ENCODE measurements around the gene CD34. TPM values are rescaled to one million over a fixed set of nuclear protein-coding genes. Genes with fewer than 3 reads are reported as not detected.
"Not testable (repeated sequence)": the region's sequence is repeated elsewhere in the genome, so short reads cannot be mapped to it uniquely, and the experiment has no call there.

The CD34 gene
- total RNA-seq, 1 donor from 2014 or later = 4.3 TPM

DNA sequence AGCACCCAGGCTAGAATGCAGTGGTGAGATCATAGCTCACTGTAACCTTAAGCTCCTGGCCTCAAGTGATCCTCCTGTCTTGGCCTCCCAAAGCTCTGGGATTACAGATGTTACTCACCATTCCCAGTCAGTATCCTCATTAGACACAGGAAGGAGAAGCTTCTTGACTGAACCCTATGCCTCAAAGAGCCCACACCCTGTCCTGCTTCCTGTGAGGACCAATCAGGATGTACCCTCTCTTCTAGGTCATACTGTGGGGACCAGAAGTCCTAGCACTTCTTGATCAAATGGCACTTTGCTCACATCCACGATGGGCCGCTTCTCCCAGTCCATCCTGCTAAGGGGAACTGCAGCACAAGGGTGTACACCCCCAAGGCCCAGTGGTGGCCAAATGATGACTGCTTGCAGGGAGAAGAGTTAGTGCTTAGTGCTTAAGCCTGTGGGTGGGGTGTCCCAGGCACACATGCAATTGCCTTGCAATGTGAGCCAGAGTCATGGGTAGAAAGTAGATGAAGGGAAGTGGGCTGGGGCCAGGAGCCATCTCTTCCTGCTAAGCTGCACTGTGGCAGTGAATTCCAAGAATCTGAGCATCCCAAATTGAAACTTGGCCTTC is 9.8 kb downstream of the CD34 start:
- DNase-seq (ENCODE audit: low read depth) = no peak

DNA sequence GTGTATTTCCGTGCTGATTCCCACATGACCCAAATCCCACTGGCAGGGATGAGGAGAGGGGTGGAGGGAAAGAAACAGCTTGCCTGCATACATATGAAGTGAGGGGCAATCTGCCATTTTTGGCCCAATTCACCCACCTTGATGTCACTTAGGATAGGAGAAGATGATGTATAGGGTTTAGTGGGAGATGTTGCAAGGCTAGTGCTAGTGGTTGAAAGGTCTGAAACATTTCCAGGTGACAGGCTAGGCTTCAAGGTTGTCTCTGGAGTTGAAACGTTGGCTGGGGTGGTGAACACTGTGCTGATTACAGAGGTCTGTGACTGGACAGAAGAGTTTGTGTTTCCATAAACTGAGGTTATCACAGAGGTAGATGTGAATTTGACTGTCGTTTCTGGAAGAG is 12.1 kb downstream of the CD34 start:
- DNase-seq (ENCODE audit: low read depth) = no peak

DNA sequence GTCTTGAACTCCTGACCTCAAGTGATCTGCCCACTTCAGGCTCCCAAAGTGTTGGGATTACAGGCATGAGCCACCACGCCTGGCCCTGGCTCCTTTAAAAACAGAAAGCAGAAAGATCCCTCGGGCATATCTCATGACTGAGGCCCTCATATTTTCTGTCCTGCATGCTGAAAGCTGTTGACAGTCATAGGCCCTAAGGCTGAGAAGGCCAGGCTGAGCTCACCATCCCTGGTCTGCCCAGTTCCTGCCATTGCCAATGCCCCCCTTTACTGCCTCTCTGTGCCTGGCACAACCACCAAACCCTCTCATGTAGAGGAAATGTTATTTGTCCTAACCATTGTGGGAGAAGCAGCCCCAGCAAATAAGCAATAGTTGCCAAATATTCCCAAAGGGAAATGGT is 12.7 kb downstream of the CD34 start:
- no peak for DNase-seq (ENCODE audit: low read depth)

DNA sequence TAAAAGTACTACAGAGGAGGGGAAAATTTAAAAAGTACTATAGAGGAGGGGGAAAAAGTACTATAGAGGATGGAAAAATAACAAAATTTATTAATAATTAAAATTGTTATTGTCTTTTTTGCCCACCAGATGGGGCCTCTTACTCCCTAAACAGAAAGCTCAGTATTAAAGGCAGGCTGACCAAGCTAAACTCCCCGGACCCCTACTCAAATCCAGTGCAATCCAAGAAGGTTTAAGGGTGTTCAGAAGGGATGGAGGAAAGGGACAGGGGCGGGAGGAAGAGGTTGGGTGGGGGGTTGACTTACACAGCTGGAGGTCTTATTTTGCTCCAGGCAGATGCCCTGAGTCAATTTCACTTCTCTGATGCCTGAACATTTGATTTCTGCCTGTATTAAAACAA is 13.7 kb downstream of the CD34 start:
- DNase-seq (ENCODE audit: low read depth) = peak; percentile 33

DNA sequence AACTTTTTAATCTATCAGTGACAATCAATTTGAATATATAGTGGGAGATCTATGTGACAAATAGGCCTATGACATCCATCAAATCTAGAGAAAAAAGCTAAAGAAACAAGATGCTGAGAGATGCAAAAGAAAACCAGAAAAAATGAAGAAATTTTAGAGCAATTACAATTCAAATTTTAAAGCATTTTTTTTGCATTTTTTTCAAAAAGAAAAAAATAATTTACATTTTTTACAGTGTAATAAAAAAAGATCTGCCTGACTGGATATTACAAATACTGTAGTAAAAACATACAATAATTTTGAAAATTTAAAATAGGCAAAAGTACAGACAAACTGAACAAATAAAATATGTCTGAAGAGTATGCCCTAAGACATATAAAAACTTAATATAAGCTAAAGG is 14.4 kb downstream of the CD34 start:
- DNase-seq (ENCODE audit: low read depth) = no peak

DNA sequence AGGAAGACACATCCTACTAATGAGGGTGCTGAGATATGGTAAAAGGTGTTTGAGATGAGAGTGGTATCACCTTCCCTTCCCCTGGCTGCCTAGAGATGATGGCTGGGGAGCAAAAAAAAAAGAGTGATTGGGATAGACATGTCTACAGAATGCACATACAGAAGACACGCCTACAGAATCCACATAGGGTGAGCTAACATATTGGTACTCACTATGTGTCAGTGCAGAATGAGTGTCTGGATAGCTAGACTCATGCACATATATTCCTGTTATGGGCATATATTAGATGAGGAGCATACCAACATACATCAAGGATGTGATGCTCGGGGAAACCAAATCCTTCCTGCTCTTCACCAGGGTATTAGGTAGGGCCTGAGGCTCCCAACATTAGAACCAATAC is 16.2 kb downstream of the CD34 start:
- DNase-seq (ENCODE audit: low read depth) = no peak

DNA sequence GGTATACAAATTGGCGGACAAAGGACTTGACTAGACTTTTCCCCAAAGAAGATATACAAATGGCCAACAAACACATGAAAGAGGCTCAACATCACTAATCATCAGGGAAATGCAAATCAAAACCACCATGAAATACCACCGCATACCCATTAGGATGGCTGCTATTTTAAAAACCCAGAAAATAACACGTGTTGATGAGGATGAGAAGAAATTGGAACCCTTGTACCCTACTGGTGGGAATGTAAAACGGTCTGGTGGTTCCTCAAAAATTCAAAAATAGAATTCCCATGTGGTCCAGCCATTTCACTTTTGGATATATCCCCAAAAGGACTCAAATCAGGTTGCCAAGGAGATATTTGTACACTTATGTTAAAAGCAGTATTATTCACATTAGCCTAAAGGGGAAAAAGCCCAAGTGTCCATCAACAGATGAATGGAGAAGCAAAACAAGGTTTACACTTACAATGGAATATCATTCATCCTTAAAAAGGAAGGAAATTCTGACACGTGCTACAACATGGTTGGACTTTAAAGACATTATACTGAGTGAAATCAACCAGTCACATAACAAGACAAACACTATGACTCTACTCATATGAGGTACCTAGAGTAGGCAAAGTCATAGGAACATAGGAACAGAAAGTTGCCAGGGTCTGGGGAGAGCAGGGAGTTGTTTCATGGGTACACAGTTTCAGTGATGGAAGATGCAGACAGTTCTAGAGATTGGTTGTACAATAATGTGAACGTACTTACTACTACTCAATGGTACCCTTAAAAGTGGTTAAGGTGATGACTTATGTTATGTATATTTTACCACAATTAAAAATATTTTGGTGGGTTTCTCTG is 17.0 kb downstream of the CD34 start:
- DNase-seq (ENCODE audit: low read depth) = peak; percentile 75

DNA sequence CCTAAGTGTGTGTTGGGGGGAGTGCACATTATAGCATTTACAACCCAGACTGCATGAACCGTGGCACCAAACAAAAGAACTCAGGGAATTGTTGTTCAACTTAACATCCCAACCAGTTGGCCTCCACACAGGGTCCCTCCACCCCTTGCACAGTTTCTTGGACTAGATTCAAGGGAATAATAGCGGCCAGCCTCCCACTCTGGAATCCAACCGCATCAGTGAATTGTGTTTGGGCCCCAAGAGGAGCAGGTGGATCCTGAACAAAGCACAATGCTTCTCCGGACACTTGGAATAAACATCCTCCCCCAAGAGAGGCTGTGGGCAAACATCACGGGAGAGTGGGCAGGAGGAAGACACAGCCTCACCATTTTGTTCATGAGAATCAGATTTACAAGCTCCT is 18.2 kb downstream of the CD34 start:
- DNase-seq (ENCODE audit: low read depth) = peak; percentile 92

DNA sequence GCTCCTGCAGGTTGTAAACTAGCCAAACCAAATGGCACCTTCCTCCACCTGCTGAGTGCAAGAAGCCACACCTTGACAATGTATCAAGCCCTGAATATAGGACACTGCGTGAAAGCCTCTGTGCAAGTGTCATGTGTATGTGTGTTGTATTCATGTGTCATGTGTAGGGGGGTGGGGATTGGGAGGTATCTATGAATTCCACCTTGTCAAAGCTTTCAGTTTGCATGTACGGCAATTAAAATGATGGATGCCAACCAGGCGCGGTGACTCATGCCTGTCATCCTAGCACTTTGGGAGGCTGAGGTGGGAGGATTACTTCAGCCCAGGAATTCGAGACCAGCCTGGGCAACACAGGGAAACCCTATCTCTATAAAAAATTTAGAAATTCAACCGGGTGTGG is 19.8 kb downstream of the CD34 start:
- DNase-seq (ENCODE audit: low read depth) = peak; percentile 57

DNA sequence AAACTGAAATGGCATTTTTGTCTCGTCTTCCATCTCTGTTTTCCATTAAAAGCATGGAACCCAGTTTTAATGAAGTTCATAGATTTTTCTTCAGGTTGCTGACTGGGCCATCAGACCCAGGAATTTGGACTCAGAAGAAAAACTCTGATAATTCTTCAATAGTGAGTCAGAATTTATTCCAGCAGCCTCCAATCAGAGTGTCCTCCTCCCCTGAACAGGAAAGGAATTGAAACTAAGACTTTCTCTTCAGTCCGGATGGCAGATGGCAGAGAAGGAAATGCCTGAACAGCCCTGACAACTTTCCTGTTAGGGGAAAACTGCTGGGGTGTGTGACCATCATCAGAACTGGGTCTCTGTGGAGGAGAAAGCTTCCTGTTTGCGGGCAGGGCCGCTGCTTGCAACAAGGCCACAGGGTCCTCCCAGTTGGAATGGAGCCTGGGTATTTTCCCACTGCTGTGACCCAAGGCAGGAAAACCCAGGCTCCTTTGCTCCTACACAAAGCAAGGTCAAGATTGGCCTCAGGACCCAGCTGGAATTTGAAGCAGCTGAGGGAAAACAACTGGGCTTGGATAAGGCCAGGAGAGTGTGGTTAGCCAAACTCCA is 20.7 kb downstream of the CD34 start:
- DNase-seq (ENCODE audit: low read depth) = peak; percentile 99

DNA sequence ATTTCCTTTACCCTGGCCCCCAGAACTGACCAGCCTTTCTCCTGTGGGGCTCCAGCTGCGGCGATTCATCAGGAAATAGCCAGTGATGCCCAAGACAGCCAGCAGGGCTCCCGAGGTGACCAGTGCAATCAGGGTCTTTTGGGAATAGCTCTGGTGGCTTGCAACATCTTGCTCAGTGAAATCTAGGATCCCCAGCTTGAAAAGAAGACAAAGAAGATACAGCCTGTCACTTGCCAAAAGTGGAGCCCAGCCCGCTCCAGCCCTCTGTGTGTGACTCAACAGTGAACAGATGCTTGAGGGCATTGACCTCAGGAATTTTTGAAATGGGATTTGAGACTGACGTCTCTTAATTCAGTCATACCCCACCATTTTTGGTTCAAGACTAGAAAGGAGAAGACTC is 22.3 kb downstream of the CD34 start:
- DNase-seq (ENCODE audit: low read depth) = peak; percentile 97

DNA sequence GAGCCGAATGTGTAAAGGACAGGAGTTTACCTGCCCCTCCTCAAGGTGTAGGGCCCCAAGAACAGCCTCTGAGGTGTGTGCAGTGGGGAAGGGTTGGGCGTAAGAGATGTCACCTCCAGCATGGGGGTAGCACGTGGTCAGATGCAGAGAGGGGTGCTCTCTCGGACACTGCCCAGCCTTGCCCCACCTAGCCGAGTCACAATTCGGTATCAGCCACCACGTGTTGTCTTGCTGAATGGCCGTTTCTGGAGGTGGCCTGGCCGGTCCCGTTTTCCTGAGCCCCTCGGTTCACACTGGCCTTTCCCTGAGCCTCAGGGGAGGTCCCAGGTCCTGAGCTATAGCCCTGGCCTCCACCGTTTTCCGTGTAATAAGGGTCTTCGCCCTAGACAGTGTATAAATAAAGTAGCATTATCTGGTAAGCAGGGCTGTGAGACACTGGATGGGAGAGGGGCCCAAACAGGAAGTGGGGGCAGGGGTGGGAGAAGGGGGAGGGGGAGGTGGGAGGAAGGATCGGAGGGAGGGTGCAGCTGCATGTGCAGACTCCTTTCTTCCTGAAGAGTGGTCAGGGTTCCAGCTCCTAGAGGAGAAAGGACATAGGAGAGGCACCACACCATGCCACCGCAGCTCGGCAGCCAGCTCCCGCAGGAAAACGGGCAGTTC is 23.3 kb downstream of the CD34 start:
- DNase-seq (ENCODE audit: low read depth) = peak; percentile 41

DNA sequence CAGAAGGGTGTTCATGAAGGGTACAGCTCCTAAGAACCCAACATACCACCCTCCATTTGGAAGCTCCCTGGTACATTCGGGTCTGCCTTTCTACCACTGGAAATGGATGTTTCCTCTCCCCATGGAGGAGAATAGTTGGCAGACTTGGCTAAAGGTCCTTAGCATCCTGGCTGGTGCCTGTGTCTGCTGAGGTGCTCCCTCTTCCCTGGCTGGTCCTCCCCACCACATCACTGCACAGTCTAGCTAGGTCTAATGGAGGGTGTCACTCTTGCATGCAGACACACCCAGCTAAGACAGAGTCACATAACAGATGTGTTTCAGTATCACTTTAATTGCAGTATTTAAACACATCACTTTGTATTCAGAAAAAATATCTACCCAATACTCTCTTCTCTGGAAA is 24.7 kb downstream of the CD34 start:
- no peak for DNase-seq (ENCODE audit: low read depth)

DNA sequence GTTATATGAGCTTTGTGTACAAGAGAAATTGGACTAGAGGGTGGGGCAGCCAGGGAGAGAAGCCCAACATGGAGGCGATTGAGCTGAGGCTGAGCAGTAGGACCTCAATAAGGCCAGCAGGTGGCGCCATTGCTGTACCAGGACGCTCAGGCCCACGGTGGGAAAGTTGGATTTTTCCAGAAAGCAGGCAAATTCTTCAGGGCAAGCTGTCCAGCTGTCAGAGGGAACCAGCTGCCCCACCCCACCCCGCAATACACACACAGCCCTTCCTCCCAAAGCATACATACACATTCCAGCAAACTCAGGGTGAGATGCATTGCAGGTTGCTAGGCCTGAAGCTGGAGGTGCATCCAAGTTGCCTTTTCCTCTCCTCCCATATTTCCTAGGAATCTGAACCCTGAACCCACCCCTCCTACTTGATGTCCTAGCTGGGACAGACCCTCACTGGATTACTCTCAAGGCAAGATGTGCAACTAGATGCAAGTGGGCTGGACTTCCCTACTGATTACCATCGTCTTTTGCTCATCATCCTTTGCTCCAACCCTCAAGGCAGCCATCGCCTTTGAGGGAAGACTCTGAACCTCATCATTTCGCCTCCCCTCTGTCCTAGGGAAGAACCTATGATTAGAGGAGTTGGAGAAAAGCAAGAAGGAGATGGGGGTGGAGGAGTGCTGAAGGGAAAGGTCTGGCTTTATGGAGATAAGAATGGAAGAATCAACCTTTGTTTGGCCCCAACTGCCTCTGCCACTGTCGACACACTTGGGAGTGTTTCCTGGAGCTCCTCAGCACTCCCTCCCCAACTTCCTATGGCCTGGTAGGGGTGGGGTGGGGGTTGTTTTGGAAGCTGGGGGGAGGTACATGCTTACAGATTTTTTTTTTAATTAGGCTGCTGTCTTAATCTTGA is 25.5 kb downstream of the CD34 start:
- DNase-seq (ENCODE audit: low read depth) = peak; percentile 95

DNA sequence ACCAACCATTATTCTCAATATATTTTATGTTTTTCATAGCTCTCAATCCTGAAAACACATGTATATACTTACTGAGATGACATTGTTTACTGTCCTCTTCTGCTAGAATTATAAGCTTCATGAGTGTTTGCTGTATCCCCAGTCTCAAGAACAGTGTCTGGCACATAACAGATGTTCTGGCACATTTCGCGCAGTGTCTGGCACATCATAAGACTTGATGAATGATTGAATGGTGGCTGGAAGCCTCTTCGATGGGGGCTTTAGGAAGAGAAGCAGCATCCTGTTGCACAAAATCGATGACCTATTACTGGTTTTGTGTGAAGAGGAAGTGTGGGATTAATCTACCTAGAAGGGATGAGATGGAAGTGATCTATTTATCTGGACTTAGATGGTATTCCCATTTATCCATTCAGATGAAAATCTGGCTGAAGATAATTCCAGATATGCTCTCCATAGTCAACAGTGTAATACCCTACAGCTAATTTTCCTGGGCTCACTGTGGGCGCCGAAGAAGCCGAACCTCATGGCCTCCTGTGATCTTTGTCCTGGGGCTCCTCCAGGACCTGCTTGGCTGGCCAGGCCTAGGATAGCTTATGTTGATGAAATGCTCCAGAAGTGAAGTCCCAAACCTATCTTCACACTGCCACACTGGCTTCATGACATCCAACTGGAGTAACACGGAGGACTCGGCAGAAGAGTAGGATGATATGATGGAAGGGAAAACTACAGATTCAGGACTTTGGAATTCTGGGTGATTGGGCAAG is 26.5 kb downstream of the CD34 start:
- DNase-seq (ENCODE audit: low read depth) = no peak

DNA sequence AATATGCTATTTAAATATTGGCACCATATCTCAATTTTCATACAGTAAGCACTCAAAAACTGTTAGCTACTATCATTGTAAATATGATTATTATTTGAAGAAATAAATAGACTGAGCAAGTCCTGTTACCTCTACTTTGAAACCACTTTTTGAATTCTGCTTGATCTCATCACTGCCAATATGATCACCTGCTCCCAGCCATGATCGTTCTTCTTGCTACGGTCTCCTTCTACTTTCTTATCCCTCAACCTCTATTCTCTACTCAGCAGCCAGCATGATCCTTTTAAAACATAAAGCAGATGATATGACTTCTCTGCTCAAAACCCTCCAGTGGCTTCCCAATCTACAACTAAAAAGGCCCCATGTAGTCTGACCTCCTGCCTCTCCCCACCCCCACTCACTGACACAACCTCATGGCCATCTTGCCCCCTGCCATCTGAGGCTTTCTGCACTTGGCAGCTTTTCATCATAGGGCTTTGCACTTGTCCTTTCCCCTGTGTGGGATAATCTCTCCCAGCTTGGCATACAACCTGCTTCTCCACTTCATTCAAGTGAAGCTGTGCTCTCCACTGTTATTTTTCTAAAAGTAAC is 27.2 kb downstream of the CD34 start:
- DNase-seq (ENCODE audit: low read depth) = peak; percentile 59

DNA sequence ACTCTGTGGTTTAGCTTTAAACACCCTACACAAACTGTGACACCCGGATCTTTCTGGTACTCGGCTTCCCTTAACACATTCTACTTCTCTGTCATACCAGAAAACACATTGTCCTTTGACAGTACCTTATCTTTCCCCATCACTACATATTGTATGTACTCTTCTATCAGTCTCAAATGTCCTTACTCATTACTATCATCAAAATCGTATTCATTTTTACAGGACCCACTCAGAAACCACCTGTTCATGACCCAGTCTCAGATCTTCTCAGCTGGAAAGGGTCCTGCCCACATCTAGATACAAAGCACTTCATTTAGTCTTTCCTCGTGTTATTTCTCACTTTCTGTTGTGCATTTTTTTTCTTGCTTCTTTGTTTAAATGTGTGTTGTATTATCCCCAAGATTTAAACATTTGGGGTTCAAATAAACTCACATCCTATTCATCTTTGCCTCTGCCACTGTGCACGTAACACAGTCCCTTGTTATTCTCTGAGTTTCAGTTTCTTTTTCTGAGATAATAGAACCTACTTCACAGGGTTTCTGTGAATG is 27.7 kb downstream of the CD34 start:
- DNase-seq (ENCODE audit: low read depth) = no peak

DNA sequence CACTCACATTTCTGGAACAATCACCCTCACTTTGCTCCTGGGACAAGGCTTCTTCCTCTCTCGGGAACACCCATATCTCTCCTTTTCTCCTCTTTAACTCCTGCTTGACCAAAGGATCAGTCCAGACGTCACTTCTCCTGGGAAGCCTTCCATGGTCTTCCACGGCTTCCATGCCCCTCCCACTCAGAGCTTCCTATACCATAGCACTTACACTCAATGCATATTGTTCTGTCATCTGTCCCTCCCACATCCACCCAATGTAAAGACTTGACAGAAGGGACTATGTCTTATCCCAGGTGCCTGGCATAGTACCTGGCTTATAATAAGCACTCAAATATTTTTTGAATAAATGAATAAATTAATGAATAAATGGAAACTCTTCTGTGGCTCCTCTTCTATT is 28.2 kb downstream of the CD34 start:
- no peak for DNase-seq (ENCODE audit: low read depth)

DNA sequence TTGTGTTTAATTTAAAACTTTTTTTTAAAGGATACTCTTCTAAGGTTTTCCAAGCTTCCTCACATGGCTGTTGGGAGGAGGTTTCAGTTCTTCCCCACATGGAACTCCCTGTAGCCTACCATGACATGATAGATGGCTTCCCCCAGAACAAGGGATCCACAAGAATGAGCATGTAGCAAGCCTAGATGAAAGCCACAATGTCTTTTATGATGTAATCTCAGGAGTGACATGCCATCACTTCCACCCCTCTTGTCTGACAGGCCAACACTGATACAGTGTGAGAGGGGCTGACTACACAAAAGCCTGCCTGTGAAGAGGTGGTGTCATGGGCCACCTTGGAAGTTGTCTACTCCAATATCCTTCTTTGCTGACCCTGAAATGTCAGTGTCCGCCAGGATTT is 32.0 kb downstream of the CD34 start:
- DNase-seq (ENCODE audit: low read depth) = no peak

DNA sequence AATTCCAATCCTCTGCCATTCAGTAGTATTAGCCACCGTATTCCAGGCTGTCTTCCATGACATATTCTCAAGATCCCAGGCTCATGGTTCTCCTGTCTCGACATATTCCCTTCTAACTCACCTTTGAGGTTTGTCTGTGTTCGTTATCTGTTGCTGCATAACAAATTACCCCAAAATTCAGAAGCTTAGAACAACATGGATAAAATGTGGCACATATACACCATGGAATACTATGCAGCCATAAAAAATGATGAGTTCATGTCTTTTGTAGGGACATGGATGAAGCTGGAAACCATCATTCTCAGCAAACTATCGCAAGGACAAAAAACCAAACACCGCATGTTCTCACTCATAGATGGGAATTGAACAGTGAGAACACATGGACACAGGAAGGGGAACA is 33.0 kb downstream of the CD34 start:
- not testable (repeated sequence) for DNase-seq (ENCODE audit: low read depth)
